ENCODE data around the gene NOTCH1. TPM values are rescaled to one million over a fixed set of nuclear protein-coding genes. Genes with fewer than 3 reads are reported as not detected.
A peak's percentile ranks its signal among the peaks of the same experiment; 100 is the strongest.

Gene NOTCH1
- total and polyA plus RNA-seq, 2 donors (not counting 1 experiment from before 2014, with no cell fraction given) = 3.3 to 10.9 TPM

- no peak for TF ChIP-seq EZH2 (IDR thresholded peaks at IDR 0.05; ENCODE audit: low read length, missing control alignments)
- no peak for TF ChIP-seq CTCF (conservative IDR thresholded peaks at IDR 0.05 in 1 of 2, IDR thresholded peaks at IDR 0.05 in 1 of 2; ENCODE audit: low read depth in 1 of 2, low read length in 2 of 2)
These were observed 51.2 kb downstream of the NOTCH1 start for GRCh38 chr9:136494531-136495215.

GRCh38 chr9:136494012-136494411 lies 51.8 kb downstream of the NOTCH1 start:
- Histone ChIP-seq H3K79me2 (ENCODE audit: control insufficient read depth, insufficient read depth, low read length) (no peaks in the 10 kb centered on the region), H3K9ac (ENCODE audit: insufficient read depth, low read length) (no peak overlapping the region), H3K36me3 (ENCODE audit: control insufficient read depth, insufficient read depth, low read length) (peaks cover 18% of the 10 kb centered on the region), H2AFZ (ENCODE audit: low read length) (no peak overlapping the region), H3K27me3 (ENCODE audit: control insufficient read depth, insufficient read depth, low read length) (no peaks in the 10 kb centered on the region), H3K4me2 (ENCODE audit: extremely low read depth, insufficient read depth, low read length) (no peak overlapping the region), H4K20me1 (ENCODE audit: control insufficient read depth, extremely low read depth, insufficient read depth, low read length) (no peaks in the 10 kb centered on the region), H3K27ac (ENCODE audit: insufficient read depth, low read length) (no peak overlapping the region), H3K9me3 (ENCODE audit: control insufficient read depth, insufficient read depth, low read depth, low read length) (no peaks in the 10 kb centered on the region), H3K4me3 (replicated peaks in 1 of 4; ENCODE audit: control extremely low read depth in 1 of 4, insufficient read depth in 1 of 4, low read depth in 3 of 4, low read length in 4 of 4) (no peak overlapping the region), H3K4me1 (ENCODE audit: control insufficient read depth, extremely low read depth, insufficient read depth, low read length) (no peaks in the 10 kb centered on the region)
- TF ChIP-seq EZH2 (IDR thresholded peaks at IDR 0.05; ENCODE audit: low read length, missing control alignments) (no peak), CTCF (conservative IDR thresholded peaks at IDR 0.05 in 1 of 2, IDR thresholded peaks at IDR 0.05 in 1 of 2; ENCODE audit: low read depth in 1 of 2, low read length in 2 of 2) (no peak)
- DNase-seq (ENCODE audit: low read depth in 2 of 2) = no peak

More at GRCh38 chr9:136494531-136495215, 51.2 kb downstream of the NOTCH1 start:
- H3K9me3 ChIP-seq (ENCODE audit: control insufficient read depth, insufficient read depth, low read depth, low read length) = no peaks in the 10 kb centered on the region
- no peak overlapping the region for H3K4me2 ChIP-seq (ENCODE audit: extremely low read depth, insufficient read depth, low read length)
- H2AFZ ChIP-seq (ENCODE audit: low read length) = no peak overlapping the region
- no peaks in the 10 kb centered on the region for H3K27me3 ChIP-seq (ENCODE audit: control insufficient read depth, insufficient read depth, low read length)
- DNase-seq (ENCODE audit: low read depth in 2 of 2) = peak in 1 of 2 donors; percentile 58
- no peak overlapping the region for H3K9ac ChIP-seq (ENCODE audit: insufficient read depth, low read length)
- peaks cover 21% of the 10 kb centered on the region for H3K36me3 ChIP-seq (ENCODE audit: control insufficient read depth, insufficient read depth, low read length)
- no peaks in the 10 kb centered on the region for H3K4me1 ChIP-seq (ENCODE audit: control insufficient read depth, extremely low read depth, insufficient read depth, low read length)
- no peaks in the 10 kb centered on the region for H3K79me2 ChIP-seq (ENCODE audit: control insufficient read depth, insufficient read depth, low read length)
- H3K4me3 ChIP-seq (replicated peaks in 1 of 4; ENCODE audit: control extremely low read depth in 1 of 4, insufficient read depth in 1 of 4, low read depth in 3 of 4, low read length in 4 of 4) = no peak overlapping the region
- no peaks in the 10 kb centered on the region for H4K20me1 ChIP-seq (ENCODE audit: control insufficient read depth, extremely low read depth, insufficient read depth, low read length)
- H3K27ac ChIP-seq (ENCODE audit: insufficient read depth, low read length) = no peak overlapping the region

GRCh38 chr9:136493567-136493971 lies 52.3 kb downstream of the NOTCH1 start:
- H3K4me1 ChIP-seq (ENCODE audit: control insufficient read depth, extremely low read depth, insufficient read depth, low read length) = no peaks in the 10 kb centered on the region
- H3K9ac ChIP-seq (ENCODE audit: insufficient read depth, low read length) = no peak overlapping the region
- no peak for DNase-seq (ENCODE audit: low read depth in 2 of 2)
- H3K27ac ChIP-seq (ENCODE audit: insufficient read depth, low read length) = no peak overlapping the region
- H3K27me3 ChIP-seq (ENCODE audit: control insufficient read depth, insufficient read depth, low read length) = no peaks in the 10 kb centered on the region
- no peak for TF ChIP-seq CTCF (conservative IDR thresholded peaks at IDR 0.05 in 1 of 2, IDR thresholded peaks at IDR 0.05 in 1 of 2; ENCODE audit: low read depth in 1 of 2, low read length in 2 of 2)
- no peak for TF ChIP-seq EZH2 (IDR thresholded peaks at IDR 0.05; ENCODE audit: low read length, missing control alignments)
- no peak overlapping the region for H3K4me3 ChIP-seq (replicated peaks in 1 of 4; ENCODE audit: control extremely low read depth in 1 of 4, insufficient read depth in 1 of 4, low read depth in 3 of 4, low read length in 4 of 4)
- H3K36me3 ChIP-seq (ENCODE audit: control insufficient read depth, insufficient read depth, low read length) = peaks cover 15% of the 10 kb centered on the region
- H4K20me1 ChIP-seq (ENCODE audit: control insufficient read depth, extremely low read depth, insufficient read depth, low read length) = no peaks in the 10 kb centered on the region
- H3K4me2 ChIP-seq (ENCODE audit: extremely low read depth, insufficient read depth, low read length) = no peak overlapping the region
- H2AFZ ChIP-seq (ENCODE audit: low read length) = no peak overlapping the region
- no peaks in the 10 kb centered on the region for H3K79me2 ChIP-seq (ENCODE audit: control insufficient read depth, insufficient read depth, low read length)
- H3K9me3 ChIP-seq (ENCODE audit: control insufficient read depth, insufficient read depth, low read depth, low read length) = no peaks in the 10 kb centered on the region
